IPS-15b (cell line): ENCODE measurements around the gene SLC35A2.

Experiments used
- H3K27me3 ChIP-seq: one replicate; pipeline ENCODE4 v1.6.1; 2013; ENCODE audit warnings: low read length; ENCODE audit not compliant: control insufficient read depth, insufficient read depth
- H3K36me3 ChIP-seq: one replicate; pipeline ENCODE4 v1.6.1; 2013; ENCODE audit warnings: low read length; ENCODE audit not compliant: control insufficient read depth, insufficient read depth
- H3K4me1 ChIP-seq: one replicate; pipeline ENCODE4 v1.6.1; 2013; ENCODE audit warnings: mild to moderate bottlenecking, low read length; ENCODE audit not compliant: control insufficient read depth, insufficient read depth
- H3K4me3 ChIP-seq: one replicate; pipeline ENCODE4 v1.5.1; 2013; ENCODE audit warnings: low read depth, low read length
- H3K9ac ChIP-seq: one replicate; pipeline ENCODE4 v1.6.1; 2013; ENCODE audit warnings: low read depth, mild to moderate bottlenecking, low read length
- H3K9me3 ChIP-seq: one replicate; pipeline ENCODE4 v1.6.1; 2013; ENCODE audit warnings: mild to moderate bottlenecking, low read length; ENCODE audit not compliant: control insufficient read depth, insufficient read depth

Gene SLC35A2

DNA sequence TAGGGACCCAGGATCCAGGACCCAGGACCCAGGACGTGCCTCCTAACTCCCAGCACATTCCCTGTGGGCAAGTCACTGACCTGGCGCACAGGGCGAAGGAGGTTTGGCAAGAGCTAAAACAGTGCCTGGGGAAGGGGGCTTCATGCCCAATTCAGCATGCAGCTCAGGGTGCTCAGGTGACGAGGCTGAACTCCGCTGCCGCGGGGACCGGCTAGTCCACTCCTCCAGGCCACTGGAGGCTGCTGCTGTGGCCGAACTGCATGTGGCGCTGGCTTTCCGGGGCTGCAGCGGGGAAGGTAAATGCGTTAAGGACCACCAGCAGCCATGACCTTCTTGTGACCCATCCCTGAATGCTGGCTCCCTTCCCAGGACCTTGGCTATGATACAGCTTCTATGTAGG, 12.3 kb upstream of the SLC35A2 start:
- Histone ChIP-seq H3K27me3 (no peaks in the 10 kb centered on the region), H3K4me3 (no peak overlapping the region), H3K4me1 (peaks cover 20% of the 10 kb centered on the region), H3K9ac (no peak overlapping the region), H3K9me3 (no peaks in the 10 kb centered on the region), H3K36me3 (peaks cover 22% of the 10 kb centered on the region)

DNA sequence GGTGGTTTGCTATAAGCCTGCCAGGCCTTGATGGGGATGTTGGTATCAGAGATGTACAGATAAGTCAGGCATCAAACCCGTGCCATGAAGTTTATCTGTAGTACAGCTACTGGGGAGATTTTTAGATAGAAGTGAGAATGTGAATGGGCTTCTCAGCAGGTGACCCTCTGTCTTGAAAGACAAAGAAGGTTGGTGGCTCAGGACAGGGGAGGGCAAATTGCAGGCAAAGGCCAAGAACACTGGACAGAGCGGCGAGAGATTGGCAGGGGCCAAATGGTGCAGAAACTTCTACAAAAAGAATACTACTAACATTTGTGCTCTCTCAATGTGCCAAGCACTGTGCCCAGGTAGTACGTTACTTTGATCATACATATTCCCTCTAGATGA, 9.3 kb upstream of the SLC35A2 start:
- H3K36me3 ChIP-seq, result peaks cover 36% of the 10 kb centered on the region
- peaks cover 3% of the 10 kb centered on the region for H3K9me3 ChIP-seq
- peak overlapping the region; percentile 94 for H3K4me3 ChIP-seq
- peaks cover 15% of the 10 kb centered on the region for H3K4me1 ChIP-seq
- no peaks in the 10 kb centered on the region for H3K27me3 ChIP-seq
- no peak overlapping the region for H3K9ac ChIP-seq

DNA sequence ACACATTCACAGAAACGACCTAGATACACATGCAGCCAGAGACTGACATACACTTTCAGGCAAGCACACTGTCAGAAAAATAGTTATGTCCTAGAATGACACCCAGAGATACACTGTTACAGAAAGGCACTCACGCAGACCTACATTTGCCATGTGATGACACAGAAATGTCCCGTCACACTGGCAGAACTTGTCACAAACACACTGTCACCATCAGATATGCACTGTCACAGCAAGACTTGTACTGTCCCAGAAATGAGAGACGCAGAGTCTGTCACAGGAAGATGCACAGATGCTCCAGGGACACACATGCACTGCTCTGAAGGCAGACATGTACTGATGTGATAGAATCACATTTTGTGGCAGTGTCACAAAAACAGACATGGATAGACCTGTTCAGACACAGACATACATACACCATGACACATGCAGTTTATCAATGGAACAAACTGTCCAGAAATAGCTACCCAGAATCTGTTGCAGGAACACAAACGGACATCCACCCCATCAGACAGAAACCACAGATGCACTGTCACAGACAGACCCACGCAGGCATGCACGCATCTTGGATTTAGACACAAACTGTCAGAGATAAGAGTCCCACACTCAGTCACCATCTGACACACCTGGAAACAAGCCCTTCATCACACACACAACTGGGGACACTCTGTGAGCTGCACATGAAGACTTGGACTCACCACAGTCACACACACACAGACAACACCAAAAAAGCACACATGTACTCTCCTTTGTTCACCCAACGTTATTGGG, 8.7 kb upstream of the SLC35A2 start:
- Histone ChIP-seq H3K4me3 (peak overlapping the region; percentile 94), H3K9me3 (peaks cover 3% of the 10 kb centered on the region), H3K36me3 (peaks cover 37% of the 10 kb centered on the region), H3K27me3 (no peaks in the 10 kb centered on the region), H3K9ac (peak overlapping the region; percentile 10), H3K4me1 (peaks cover 13% of the 10 kb centered on the region)

DNA sequence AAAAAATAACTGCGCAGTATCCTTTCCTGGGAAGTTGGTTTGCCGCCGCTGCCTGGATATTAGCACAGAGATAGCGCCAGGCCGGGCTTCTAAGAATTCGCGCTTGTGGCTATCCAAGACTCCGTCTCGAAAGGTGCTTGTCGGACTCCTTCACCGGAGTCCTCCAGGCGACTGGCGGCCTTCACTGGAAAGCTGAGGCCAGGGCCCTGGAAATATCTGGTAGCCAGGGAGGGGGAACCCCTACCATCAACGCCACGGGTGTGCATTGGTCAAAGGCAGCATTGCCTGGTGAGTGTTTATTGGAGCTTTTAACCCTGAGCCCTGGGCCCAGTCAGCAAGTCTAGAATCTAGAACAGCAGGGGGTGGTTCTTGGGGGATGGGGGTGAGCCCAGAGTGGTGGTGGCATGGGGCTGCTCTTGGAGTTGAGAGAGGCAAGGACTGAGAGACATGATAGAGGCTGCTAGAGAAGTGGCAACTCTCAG, 8.0 kb upstream of the SLC35A2 start:
- Histone ChIP-seq H3K36me3 (peaks cover 42% of the 10 kb centered on the region), H3K9ac (peak overlapping the region; percentile 76), H3K4me3 (peak overlapping the region; percentile 94), H3K9me3 (peaks cover 3% of the 10 kb centered on the region), H3K4me1 (peaks cover 13% of the 10 kb centered on the region), H3K27me3 (no peaks in the 10 kb centered on the region)

DNA sequence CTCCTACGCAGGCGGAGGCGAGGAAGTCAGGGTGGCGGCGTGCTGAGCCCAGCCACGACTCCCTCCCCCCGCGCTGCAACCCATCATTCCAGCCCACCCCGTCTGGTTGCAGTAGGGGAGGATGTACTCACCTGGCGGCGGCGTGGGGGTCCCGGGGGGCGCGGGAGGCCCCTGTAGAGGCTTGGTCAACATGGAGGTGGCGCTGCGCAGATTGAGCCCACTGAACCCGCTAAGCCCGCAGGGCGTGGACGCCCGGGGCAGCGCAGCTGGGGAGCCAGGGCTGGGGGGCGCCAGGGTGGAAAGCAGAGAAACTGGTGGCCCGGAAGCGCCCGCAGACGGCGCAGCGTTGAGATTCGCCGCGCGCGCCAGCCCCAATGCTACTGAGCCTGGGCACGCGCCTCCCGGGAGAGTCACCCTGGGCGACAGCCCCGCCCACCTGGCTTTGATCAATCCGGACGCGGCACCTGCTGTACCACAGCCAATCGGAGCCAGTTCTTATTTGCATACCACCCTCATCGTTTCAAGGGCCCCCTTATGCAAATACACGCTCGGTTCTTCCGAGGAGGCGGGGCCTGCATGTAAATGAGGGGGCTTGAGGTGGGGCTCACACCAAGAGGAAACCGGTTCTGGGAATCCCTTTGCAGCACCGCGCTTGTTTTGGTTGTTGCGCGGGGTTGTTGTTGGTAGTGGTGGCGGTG, 7.3 kb upstream of the SLC35A2 start, which contains the start of gene PIM2:
Gene PIM2, minus strand, starts transcription at position 382 of the 698 bp plus-strand sequence. Its CDS starts 190 bp downstream, at position 192.
- peak within 1 kb of the TSS; percentile 94 for H3K4me3 ChIP-seq
- no peaks in the 10 kb centered on the region for H3K27me3 ChIP-seq
- H3K36me3 ChIP-seq, result peaks cover 42% of the 10 kb centered on the region
- peak within 1 kb of the TSS; percentile 94 for H3K9ac ChIP-seq
- H3K4me1 ChIP-seq, result peaks cover 13% of the 10 kb centered on the region
- H3K9me3 ChIP-seq, result peaks cover 3% of the 10 kb centered on the region

DNA sequence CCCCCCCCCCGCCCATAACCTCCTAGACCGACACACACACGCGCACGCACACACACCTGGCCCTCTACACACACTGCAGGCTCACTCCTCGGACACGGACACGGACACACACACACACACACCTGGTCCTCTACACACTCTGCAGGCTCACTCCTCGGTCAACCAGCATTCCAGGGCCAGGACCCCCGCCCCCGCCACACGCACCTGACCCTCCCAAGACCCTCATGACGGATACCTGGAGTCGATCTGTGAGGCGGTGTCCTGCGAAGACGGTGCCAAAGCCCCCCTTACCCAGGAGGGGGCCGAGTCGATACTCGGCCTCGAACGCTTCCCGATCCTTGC, 6.8 kb upstream of the SLC35A2 start:
- Histone ChIP-seq H3K4me3 (peak overlapping the region; percentile 94), H3K4me1 (peaks cover 13% of the 10 kb centered on the region), H3K9me3 (peaks cover 3% of the 10 kb centered on the region), H3K27me3 (no peaks in the 10 kb centered on the region), H3K9ac (peak overlapping the region; percentile 94), H3K36me3 (peaks cover 41% of the 10 kb centered on the region)

DNA sequence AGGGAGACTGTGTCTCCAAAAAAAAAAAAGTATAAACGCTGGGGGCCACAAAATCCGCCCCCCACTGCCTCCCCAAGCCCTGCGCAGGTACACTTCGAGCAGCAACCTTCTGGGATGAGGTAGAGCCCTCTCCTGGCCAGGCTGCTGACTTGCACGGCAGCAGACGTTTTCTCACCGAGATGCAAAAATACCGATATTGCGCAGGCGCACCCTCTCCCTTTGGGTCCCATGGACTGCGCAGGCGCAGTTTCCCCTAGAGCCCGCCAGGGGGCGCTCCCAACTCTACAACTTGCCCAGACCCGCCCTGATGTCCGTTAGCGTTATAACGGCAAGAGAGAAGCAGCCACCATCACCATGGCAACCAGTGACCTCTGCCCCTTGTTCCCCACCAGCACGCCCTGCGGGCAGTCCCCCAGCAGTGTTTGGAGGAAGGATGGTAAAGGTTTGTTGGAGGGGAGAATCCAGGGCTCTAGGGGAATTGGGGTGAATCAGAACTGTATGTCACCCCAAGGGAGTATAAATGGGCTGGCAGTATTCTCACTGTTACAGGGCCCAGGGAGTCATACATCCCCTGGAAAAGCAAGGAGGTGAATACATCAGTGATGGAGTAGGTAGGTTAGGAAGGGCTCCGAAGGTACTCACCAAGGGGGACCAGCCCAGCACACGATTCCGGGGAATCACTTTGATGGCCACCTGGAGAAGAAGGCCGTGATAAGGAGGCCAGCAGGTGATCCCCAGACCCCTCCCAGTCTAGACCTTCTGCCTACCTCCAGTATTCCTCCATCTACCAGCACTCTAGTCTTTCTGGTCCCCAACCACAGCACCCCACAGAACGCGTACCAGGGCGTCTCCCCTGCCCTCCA, 5.9 kb upstream of the SLC35A2 start:
- Histone ChIP-seq H3K4me3 (peak overlapping the region; percentile 94), H3K36me3 (peaks cover 41% of the 10 kb centered on the region), H3K9ac (peak overlapping the region; percentile 94), H3K9me3 (peaks cover 3% of the 10 kb centered on the region), H3K4me1 (peaks cover 13% of the 10 kb centered on the region), H3K27me3 (no peaks in the 10 kb centered on the region)

DNA sequence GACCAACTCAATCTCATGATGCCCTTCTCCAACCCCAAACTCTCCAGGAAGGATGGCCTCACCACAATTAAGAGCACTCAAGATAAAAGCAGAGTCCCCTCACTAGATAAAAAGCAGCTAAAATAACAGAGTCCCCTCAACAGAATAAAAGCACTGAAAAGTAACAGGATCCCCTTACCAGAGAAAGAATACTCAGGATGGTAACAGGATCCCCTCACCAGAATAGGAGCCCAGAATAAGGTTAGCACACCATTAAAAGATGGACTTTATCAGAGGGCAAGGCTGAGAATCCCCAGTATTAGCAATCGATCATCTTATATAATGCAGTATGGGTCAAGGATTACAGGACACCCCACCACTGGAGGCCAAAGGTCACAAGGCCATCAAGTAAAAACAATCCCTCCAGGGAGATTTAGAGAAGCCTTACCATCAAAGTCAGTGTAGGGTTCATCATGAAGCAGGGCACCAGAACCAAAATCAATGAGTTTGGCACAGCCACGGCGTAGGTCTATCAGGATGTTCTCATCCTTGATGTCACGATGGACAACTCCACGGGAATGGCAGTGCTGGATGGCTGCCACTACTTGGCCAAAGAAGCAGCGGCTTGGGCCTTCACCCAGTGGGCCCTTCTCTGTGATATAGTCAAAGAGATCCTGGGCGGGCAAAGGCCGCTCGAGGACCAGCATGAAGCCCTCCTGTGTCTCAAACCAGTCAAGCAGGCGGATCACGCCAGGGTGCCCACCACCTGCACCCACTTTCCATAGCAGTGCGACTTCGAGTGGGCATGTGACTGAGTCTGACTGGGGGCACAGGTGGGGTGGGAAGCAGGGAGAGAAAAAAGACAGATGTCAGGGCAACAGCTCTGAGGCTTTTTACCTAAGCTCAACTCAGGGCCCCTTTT, 3.4 kb upstream of the SLC35A2 start:
- H3K4me1 ChIP-seq, result peaks cover 2% of the 10 kb centered on the region
- H3K9me3 ChIP-seq, result peaks cover 3% of the 10 kb centered on the region
- H3K9ac ChIP-seq, result peak overlapping the region; percentile 29
- peaks cover 41% of the 10 kb centered on the region for H3K36me3 ChIP-seq
- peak overlapping the region; percentile 94 for H3K4me3 ChIP-seq
- no peaks in the 10 kb centered on the region for H3K27me3 ChIP-seq

DNA sequence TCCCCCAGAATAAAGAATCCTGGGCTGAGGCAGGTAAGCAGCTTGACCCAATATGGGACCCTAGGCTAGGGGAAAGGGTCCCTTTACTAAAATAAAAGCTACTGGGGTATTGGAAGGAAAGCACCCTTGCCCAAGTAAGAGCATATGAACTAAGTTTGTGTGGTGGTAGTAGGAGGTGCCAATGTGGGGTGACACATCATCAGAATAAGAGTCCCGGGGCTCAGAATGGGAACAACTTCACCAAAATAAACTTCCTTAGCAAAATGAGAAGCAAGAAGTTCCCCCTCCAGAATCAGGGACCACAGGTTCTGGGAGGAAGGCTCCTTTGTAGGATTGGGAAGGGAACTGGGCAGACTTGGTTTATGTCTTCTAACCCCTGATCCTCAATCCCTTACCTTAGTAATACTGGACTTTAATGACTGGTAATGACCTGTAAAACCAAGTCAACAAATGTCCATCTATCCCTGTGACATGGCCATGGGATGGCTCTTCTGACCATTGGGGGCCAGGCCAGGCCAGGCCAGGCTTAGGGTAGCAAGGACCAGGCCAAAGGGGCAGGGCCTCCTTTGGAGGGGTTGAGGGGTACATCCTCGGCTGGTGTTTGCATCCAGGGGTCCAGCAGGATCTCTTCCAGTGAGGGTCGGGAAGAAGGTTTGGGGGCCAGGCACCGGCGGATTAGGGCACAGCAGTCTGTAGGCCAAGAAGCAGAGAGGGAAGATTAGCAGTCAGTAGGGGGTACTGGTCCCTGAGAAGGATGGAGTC, 2.3 kb upstream of the SLC35A2 start:
- Histone ChIP-seq H3K4me1 (no peaks in the 10 kb centered on the region), H3K9me3 (peaks cover 3% of the 10 kb centered on the region), H3K36me3 (peaks cover 45% of the 10 kb centered on the region), H3K9ac (no peak overlapping the region), H3K4me3 (peak overlapping the region; percentile 10), H3K27me3 (no peaks in the 10 kb centered on the region)

DNA sequence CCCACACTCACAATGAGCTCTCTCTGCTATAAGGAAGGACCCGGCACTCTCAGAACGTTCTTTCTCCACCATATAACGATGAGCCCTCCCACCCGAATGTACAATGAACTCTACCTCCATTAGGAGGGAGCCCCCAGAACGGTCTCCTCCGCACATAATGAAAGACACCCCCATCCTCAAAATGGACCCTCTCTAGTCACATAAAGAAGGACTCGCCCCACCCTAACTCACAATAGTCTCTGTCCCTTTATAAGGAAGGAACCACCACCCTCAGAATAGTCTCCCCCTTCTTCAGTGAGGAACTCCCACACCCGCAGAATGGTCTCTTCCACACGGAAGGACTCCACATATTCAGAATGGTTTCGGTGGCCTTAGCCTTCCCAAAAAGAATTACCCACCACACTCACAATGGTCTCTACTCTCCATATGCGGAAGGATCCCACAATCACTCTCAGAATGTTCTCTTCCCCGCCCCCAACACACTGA, 477 bp downstream of the SLC35A2 start:
- H3K9ac ChIP-seq, result peak overlapping the region; percentile 84
- H3K4me3 ChIP-seq, result peak overlapping the region; percentile 96
- H3K27me3 ChIP-seq, result no peaks in the 10 kb centered on the region
- H3K4me1 ChIP-seq, result peaks cover 3% of the 10 kb centered on the region
- no peaks in the 10 kb centered on the region for H3K9me3 ChIP-seq
- H3K36me3 ChIP-seq, result peaks cover 37% of the 10 kb centered on the region
